HS-5 (cell line): ENCODE data around the gene SQOR.

Source experiments
- DNase-seq: peaks from one replicate; pipeline ENCODE4 v3.0.0-alpha.2; 2012; ENCODE audit warnings: low read depth

Gene SQOR

GRCh38 chr15:45634432-45635190, at the start of gene SQOR:
Gene SQOR (plus strand): TSS chr15:45635029. CDS start chr15:45658924, 23,895 bp downstream.
- DNase-seq, result no peak

GRCh38 chr15:45585069-45585791, 49.6 kb upstream of the SQOR start:
- no peak for DNase-seq

- no peak for DNase-seq
These were observed 48.7 kb upstream of the SQOR start for GRCh38 chr15:45586125-45586524.

- DNase-seq, result no peak
These were observed 48.2 kb upstream of the SQOR start for GRCh38 chr15:45586601-45587094.

- peak; percentile 79 for DNase-seq
These were observed 47.5 kb upstream of the SQOR start, which contains the start of gene BLOC1S6 for GRCh38 chr15:45587095-45587862. Gene BLOC1S6 (plus strand): TSS chr15:45587379. CDS start chr15:45587444, 65 bp downstream.

- DNase-seq, result no peak
These were observed 47.0 kb upstream of the SQOR start for GRCh38 chr15:45587863-45588170.

- DNase-seq, result no peak
These were observed 46.5 kb upstream of the SQOR start for GRCh38 chr15:45588219-45588875.

GRCh38 chr15:45589256-45589655, 45.6 kb upstream of the SQOR start:
- DNase-seq, result no peak

GRCh38 chr15:45594319-45594718, 40.5 kb upstream of the SQOR start:
- no peak for DNase-seq

- DNase-seq, result no peak
These were observed 39.8 kb upstream of the SQOR start for GRCh38 chr15:45594835-45595530.

GRCh38 chr15:45603881-45604280, 30.9 kb upstream of the SQOR start:
- no peak for DNase-seq

GRCh38 chr15:45604326-45604725, 30.5 kb upstream of the SQOR start:
- DNase-seq, result no peak

- DNase-seq, result no peak
These were observed 28.4 kb upstream of the SQOR start for GRCh38 chr15:45606413-45606812.

- DNase-seq, result no peak
These were observed 28.0 kb upstream of the SQOR start for GRCh38 chr15:45606841-45607240.

GRCh38 chr15:45611305-45611704, 23.5 kb upstream of the SQOR start:
- no peak for DNase-seq

- no peak for DNase-seq
These were observed 21.9 kb upstream of the SQOR start for GRCh38 chr15:45612790-45613415.

- no peak for DNase-seq
These were observed 17.9 kb upstream of the SQOR start for GRCh38 chr15:45616901-45617323.

- DNase-seq, result no peak
These were observed 16.0 kb upstream of the SQOR start for GRCh38 chr15:45618813-45619212.

GRCh38 chr15:45628136-45628535, 6.7 kb upstream of the SQOR start:
- no peak for DNase-seq

GRCh38 chr15:45630917-45631691, 3.7 kb upstream of the SQOR start:
- DNase-seq, result peak; percentile 88
